Progenitor cell of endocrine pancreas (in vitro differentiated cells): ENCODE measurements around the gene C1orf185. TPM values are rescaled to one million over a fixed set of nuclear protein-coding genes. Genes with fewer than 3 reads are reported as not detected.

Experiments used
- DNase-seq: peaks from one replicate; pipeline ENCODE4 v3.0.0; 2021; ENCODE audit warnings: low spot score; ENCODE audit not compliant: unreplicated experiment
- H3K27ac Mint-ChIP-seq: 2 replicates; pipeline ENCODE4 v1.8.0; 2021; ENCODE audit warnings: mild to moderate bottlenecking, moderate library complexity, mixed read lengths
- H3K27me3 Mint-ChIP-seq: 2 replicates; pipeline ENCODE4 v1.8.0; 2021; ENCODE audit warnings: mixed read lengths
- H3K36me3 Mint-ChIP-seq: 2 replicates; pipeline ENCODE4 v1.8.0; 2022; ENCODE audit warnings: mixed read lengths; ENCODE audit not compliant: insufficient read depth
- H3K4me1 Mint-ChIP-seq: 2 replicates; pipeline ENCODE4 v1.8.0; 2021; ENCODE audit warnings: low read depth, mixed read lengths
- H3K4me3 Mint-ChIP-seq: 2 replicates; pipeline ENCODE4 v1.8.0; 2021; ENCODE audit warnings: low read depth, mild to moderate bottlenecking, moderate library complexity, mixed read lengths
- H3K9me3 Mint-ChIP-seq: 2 replicates; pipeline ENCODE4 v1.8.0; 2021; ENCODE audit warnings: low read depth, mixed read lengths
- total RNA-seq: library from RNA; stranded (reverse); gene quantifications from 2 replicates; pipeline ENCODE4 v1.2.1, GENCODE V29; 2021
- TF ChIP-seq, protein P1 (sequence below): fragments of 200-600 bp; sonication (generic); IDR thresholded peaks from one replicate; pipeline ENCODE4 v1.5.0; 2021; ENCODE audit warnings: antibody characterized with exemption, mild to moderate bottlenecking; ENCODE audit not compliant: unreplicated experiment

C1orf185 gene
- total RNA-seq, 1 donor from 2014 or later, result not detected

DNA sequence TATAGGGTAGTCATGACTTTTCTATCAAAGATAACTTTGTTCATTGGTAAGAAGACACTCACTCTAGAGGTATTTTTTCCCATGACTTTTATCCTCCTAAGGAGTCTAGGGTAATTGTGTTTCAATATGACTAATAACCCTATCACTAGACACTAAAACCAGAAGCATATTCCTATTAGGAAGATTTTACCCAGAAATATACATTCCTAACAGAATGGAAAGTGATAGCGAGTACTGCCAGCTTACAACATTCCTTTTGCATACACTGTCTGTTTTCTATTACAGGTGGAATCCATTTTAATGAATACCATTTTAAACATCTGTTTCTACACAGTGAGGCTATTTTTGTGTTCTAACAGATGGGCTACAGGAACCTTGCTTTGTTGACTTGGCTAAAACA lies 31.4 kb upstream of the C1orf185 start:
- no peak overlapping the region for H3K4me3 Mint-ChIP-seq
- H3K27ac Mint-ChIP-seq, result no peak overlapping the region
- TF ChIP-seq, protein P1, sequence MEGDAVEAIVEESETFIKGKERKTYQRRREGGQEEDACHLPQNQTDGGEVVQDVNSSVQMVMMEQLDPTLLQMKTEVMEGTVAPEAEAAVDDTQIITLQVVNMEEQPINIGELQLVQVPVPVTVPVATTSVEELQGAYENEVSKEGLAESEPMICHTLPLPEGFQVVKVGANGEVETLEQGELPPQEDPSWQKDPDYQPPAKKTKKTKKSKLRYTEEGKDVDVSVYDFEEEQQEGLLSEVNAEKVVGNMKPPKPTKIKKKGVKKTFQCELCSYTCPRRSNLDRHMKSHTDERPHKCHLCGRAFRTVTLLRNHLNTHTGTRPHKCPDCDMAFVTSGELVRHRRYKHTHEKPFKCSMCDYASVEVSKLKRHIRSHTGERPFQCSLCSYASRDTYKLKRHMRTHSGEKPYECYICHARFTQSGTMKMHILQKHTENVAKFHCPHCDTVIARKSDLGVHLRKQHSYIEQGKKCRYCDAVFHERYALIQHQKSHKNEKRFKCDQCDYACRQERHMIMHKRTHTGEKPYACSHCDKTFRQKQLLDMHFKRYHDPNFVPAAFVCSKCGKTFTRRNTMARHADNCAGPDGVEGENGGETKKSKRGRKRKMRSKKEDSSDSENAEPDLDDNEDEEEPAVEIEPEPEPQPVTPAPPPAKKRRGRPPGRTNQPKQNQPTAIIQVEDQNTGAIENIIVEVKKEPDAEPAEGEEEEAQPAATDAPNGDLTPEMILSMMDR, result no peak
- DNase-seq, result no peak
- no peaks in the 10 kb centered on the region for H3K9me3 Mint-ChIP-seq
- H3K27me3 Mint-ChIP-seq, result peaks cover 12% of the 10 kb centered on the region
- peaks cover 2% of the 10 kb centered on the region for H3K4me1 Mint-ChIP-seq
- H3K36me3 Mint-ChIP-seq, result no peaks in the 10 kb centered on the region

DNA sequence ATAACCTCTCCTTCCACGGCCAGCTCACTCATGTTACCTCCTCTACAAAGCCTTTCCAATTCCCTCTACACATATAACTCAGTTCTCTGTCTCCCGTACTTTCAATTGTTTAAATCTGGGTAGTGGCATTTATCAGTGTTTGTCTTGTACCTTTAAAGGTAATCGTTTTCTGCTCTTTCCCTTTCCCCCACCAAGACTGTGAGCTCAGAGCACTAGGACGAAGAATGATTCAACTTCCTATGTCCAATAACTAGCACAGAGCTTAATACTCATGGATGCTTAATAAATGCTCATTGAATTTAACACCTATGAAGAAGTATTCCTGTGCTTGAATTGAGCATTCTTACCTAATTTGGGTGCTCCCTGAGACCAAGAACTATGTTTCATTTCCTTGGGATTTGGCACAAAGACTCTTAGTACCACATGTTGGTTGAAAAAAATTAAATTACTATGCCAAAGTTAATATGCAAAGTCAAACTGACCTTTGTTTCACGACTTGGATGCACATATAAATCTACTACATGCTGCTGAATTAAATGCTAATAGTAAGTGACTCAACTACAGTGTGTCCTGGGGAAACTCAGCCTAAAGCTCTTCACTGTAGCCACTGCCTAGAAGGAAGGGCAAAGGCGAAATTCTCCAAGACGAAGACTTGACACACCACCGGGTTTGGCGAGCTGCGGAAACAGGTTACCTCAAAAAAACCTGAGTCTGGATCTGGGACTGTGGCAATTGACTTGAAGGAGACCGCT lies 30.6 kb upstream of the C1orf185 start:
- no peak overlapping the region for H3K27ac Mint-ChIP-seq

DNA sequence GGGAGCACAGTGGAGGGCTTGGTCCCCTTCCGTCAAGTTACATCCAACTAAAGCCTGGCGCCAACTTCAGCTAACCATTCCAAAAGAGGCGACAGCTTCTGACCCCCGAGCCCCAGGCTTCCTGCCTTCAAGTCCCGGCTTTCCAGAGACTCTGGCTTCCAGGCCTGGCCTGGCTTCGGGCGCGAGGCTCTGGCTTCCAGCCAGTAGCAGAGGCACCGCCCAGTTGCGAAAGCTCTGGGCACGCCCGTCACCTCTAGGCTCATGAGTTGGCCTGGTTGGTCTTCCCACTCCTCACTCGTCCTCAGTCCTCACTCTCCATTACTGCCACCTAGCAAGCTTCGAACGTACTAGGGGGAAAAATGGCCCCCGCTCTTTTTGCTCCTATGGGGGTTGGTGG lies 30.0 kb upstream of the C1orf185 start:
- Mint-ChIP-seq H3K36me3 (no peaks in the 10 kb centered on the region), H3K27me3 (peaks cover 12% of the 10 kb centered on the region), H3K27ac (no peak overlapping the region), H3K9me3 (no peaks in the 10 kb centered on the region), H3K4me1 (peaks cover 2% of the 10 kb centered on the region), H3K4me3 (no peak overlapping the region)
- DNase-seq, result no peak
- TF ChIP-seq, protein P1, result no peak

More for the DNA sequence above, 30.6 kb upstream of the C1orf185 start:
- TF ChIP-seq, protein P1, result no peak
- Mint-ChIP-seq H3K4me3 (no peak overlapping the region), H3K9me3 (no peaks in the 10 kb centered on the region), H3K36me3 (no peaks in the 10 kb centered on the region), H3K27me3 (peaks cover 12% of the 10 kb centered on the region), H3K4me1 (peaks cover 2% of the 10 kb centered on the region)
- no peak for DNase-seq

DNA sequence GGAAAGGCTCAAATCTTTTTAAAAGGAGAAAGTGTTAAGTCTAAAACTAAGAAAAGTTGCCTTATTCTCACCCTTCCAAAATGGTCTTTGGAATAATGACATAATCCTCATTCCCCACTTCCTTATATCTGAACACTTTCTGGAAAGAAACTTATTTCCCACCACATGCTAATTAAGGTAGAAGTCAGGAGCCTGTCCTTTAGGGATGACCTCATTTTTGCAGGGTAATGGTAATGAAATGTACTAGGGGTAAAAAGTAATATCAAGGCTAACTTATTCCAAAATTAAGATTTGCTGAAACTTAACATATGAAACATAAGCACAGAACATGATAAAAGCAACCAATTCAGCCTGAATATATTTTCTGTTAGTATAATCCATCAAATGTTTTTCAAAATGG lies 29.4 kb upstream of the C1orf185 start:
- no peak for DNase-seq
- H3K9me3 Mint-ChIP-seq, result no peaks in the 10 kb centered on the region
- H3K27me3 Mint-ChIP-seq, result peaks cover 8% of the 10 kb centered on the region
- no peak overlapping the region for H3K27ac Mint-ChIP-seq
- no peak overlapping the region for H3K4me3 Mint-ChIP-seq
- peaks cover 2% of the 10 kb centered on the region for H3K4me1 Mint-ChIP-seq
- H3K36me3 Mint-ChIP-seq, result no peaks in the 10 kb centered on the region
- TF ChIP-seq, protein P1, result no peak

DNA sequence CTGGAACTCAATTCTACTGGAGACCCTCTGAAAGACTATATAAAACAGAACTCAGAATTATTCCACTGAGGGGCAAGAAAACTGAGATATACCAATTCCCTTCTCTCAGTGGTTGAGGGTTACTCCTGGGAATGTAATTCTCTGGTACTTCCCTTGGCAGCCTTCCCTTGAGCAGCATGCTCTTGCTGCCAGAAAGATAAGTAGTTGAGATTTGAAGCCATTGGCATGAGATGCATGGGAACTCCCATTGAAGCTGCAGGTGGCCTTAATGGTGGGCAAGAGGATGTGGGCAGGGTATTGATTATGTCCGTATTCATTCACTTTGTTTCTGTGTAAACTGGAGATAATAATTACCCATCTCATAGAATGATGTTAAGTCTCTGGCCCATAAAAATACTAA lies 28.6 kb upstream of the C1orf185 start:
- Mint-ChIP-seq H3K36me3 (no peaks in the 10 kb centered on the region), H3K4me1 (peaks cover 2% of the 10 kb centered on the region), H3K27me3 (peaks cover 8% of the 10 kb centered on the region), H3K27ac (no peak overlapping the region), H3K9me3 (no peaks in the 10 kb centered on the region), H3K4me3 (no peak overlapping the region)
- DNase-seq, result no peak
- TF ChIP-seq, protein P1, result no peak
